22Rv1 (cell line): ENCODE data around the gene PAK6.

ENCODE experiments used
- H3K27ac ChIP-seq: fragments of 450-650 bp; 2 replicates; pipeline ENCODE4 v1.5.1; 2017
- CTCF ChIP-seq: fragments of 450-650 bp; IDR thresholded peaks from 2 replicates; pipeline ENCODE4 v1.5.1; 2017; ENCODE audit warnings: mild to moderate bottlenecking
- ZFX ChIP-seq: fragments of 450-650 bp; IDR thresholded peaks from 2 replicates; pipeline ENCODE4 v1.6.1; 2017; ENCODE audit warnings: antibody characterized with exemption, borderline replicate concordance

The PAK6 gene

GRCh38 chr15:40246496-40247280, 7.8 kb downstream of the PAK6 start:
- no peak overlapping the region for H3K27ac ChIP-seq
- no peak for TF ChIP-seq ZFX
- TF ChIP-seq CTCF: no peak

DNA sequence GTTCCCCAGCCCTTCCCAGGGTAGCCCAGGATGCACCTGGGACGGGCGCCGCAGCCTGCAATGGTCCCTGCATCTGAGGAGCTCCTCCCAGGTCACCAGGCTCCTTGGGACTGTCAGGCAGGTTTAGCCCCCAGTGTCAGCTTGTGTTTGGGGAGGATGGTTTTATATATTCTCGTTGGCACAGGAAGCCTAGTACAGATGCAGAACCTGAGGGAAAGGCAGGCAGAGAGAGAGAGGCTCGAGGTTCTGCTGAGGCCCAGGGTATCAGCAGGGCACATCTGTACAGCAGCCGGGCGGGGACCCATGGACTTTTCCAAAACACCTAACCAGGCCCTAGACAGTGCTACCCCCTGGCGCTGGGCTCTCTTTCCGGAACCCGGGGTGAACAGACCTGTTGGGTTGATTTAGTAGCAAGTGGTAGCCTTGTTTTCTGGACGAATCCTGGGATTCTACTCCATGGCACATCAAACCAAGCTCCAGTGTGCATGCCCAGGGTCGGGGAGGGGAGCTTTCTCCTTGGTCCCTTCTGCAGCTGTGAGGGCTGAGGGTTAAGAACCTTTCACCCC, 8.6 kb downstream of the PAK6 start:
- no peak overlapping the region for H3K27ac ChIP-seq
- TF ChIP-seq CTCF: no peak
- no peak for TF ChIP-seq ZFX

GRCh38 chr15:40248006-40248783, 9.3 kb downstream of the PAK6 start:
- TF ChIP-seq ZFX (no peak), CTCF (no peak)
- no peak overlapping the region for H3K27ac ChIP-seq

GRCh38 chr15:40249477-40250303, 10.8 kb downstream of the PAK6 start:
- TF ChIP-seq ZFX: no peak
- no peak for TF ChIP-seq CTCF
- no peak overlapping the region for H3K27ac ChIP-seq

DNA sequence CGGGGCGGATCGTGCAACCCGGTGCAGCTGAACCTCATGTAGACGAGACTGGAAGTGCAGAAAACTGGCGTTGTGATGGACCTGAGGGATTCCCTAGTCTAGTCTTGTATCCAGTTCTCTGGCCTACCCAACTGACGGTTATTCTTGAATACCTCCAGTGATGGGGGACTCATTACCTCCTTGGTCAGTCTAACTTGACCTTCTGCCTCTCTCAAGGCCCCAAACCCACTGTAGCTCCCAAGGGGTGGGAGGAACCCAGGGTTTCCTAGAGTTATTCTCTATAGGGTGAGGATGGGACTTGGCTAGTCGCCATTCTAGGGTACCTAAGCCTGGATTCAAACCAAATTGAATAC, 11.4 kb downstream of the PAK6 start:
- H3K27ac ChIP-seq: no peak overlapping the region
- TF ChIP-seq ZFX (no peak), CTCF (no peak)

DNA sequence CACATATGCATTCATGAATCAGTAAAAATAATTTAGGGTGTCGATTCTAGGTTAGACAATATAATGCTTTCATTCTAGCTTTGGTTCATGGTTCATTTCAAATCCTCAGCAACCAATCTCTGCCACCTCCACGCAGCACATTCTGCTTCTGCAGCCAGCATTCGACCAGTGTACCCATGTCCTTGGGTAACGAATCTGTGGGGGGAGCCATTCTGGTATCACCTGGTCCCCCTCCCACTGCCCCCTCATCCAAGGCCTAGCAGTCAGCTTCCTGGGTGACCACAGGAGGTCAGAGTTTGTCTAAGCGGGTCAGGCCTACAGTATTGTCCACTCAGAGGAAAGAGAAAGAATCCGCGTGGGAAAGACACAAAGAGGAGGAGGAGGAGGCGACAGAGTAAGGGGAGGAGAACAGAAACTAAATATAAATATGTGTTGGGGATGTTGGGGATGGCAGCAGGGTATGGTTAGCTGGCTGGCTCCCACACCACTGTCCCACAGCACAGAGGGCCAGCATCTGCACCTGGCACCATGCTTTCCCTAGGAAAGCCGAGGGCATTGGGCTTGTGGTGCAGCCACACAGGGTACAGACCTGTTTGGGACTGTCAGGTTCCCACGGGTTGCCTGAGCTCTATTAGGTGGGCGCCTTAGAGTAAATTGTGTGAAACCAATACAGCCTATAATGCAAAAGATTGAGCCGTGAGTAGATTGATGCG, 12.1 kb downstream of the PAK6 start:
- TF ChIP-seq CTCF: no peak
- TF ChIP-seq ZFX: no peak
- no peak overlapping the region for H3K27ac ChIP-seq
